ENCODE data around the gene FBN3. TPM values are rescaled to one million over a fixed set of nuclear protein-coding genes. Genes with fewer than 3 reads are reported as not detected.

Gene FBN3
- polyA plus RNA-seq, 1 donor = 3.5 TPM

GRCh38 chr19:8056533-8056932 lies 92.9 kb downstream of the FBN3 start:
- H3K27ac ChIP-seq (ENCODE audit: low read length) = no peak overlapping the region
- H3K9me3 ChIP-seq (ENCODE audit: control insufficient read depth, low read depth, low read length) = no peaks in the 10 kb centered on the region
- H3K27me3 ChIP-seq (ENCODE audit: control insufficient read depth, insufficient read depth, low read length) = no peaks in the 10 kb centered on the region
- H3K4me3 ChIP-seq (ENCODE audit: low read length) = no peak overlapping the region
- peaks cover 25% of the 10 kb centered on the region for H3K4me1 ChIP-seq (ENCODE audit: control insufficient read depth, insufficient read depth, low read length)
- DNase-seq = no peak
- 100% methylated on average over 1 of the region's 4 CpGs for WGBS (ENCODE audit: insufficient coverage, low lambda C conversion rate)
- H3K36me3 ChIP-seq (ENCODE audit: control insufficient read depth, insufficient read depth, low read length) = peaks cover 15% of the 10 kb centered on the region

GRCh38 chr19:8054169-8054568 lies 95.2 kb downstream of the FBN3 start:
- peak overlapping the region; percentile 57 for H3K4me3 ChIP-seq (ENCODE audit: low read length)

GRCh38 chr19:8052464-8052859 lies 96.9 kb downstream of the FBN3 start, which contains the start of gene CCL25:
CCL25 (plus strand) TSS chr19:8052760; CDS start chr19:8053050, 290 bp downstream.
- peaks cover 33% of the 10 kb centered on the region for H3K4me1 ChIP-seq (ENCODE audit: control insufficient read depth, insufficient read depth, low read length)
- H3K27me3 ChIP-seq (ENCODE audit: control insufficient read depth, insufficient read depth, low read length) = no peaks in the 10 kb centered on the region
- H3K36me3 ChIP-seq (ENCODE audit: control insufficient read depth, insufficient read depth, low read length) = peaks cover under 1% of the 10 kb centered on the region
- no CpG with 5 or more reads among the region's 7 CpGs for WGBS (ENCODE audit: insufficient coverage, low lambda C conversion rate)
- H3K27ac ChIP-seq (ENCODE audit: low read length) = peak within 1 kb of the TSS; percentile 92
- peak in 1 of 2 donors; percentile 49 for DNase-seq
- H3K4me3 ChIP-seq (ENCODE audit: low read length) = peak within 1 kb of the TSS; percentile 57
- peaks cover 3% of the 10 kb centered on the region for H3K9me3 ChIP-seq (ENCODE audit: control insufficient read depth, low read depth, low read length)

More at GRCh38 chr19:8054169-8054568, 95.2 kb downstream of the FBN3 start:
- Histone ChIP-seq H3K27me3 (ENCODE audit: control insufficient read depth, insufficient read depth, low read length) (no peaks in the 10 kb centered on the region), H3K9me3 (ENCODE audit: control insufficient read depth, low read depth, low read length) (peaks cover 3% of the 10 kb centered on the region), H3K4me1 (ENCODE audit: control insufficient read depth, insufficient read depth, low read length) (peaks cover 33% of the 10 kb centered on the region), H3K36me3 (ENCODE audit: control insufficient read depth, insufficient read depth, low read length) (peaks cover 6% of the 10 kb centered on the region), H3K27ac (ENCODE audit: low read length) (peak overlapping the region; percentile 92)
- peak; percentile 71 to 90 for DNase-seq
- WGBS (ENCODE audit: insufficient coverage, low lambda C conversion rate) = no CpG with 5 or more reads among the region's 9 CpGs

- Histone ChIP-seq H3K9me3 (ENCODE audit: control insufficient read depth, low read depth, low read length) (peaks cover 3% of the 10 kb centered on the region), H3K27ac (ENCODE audit: low read length) (peak overlapping the region; percentile 78)
- WGBS (ENCODE audit: insufficient coverage, low lambda C conversion rate) = no CpG with 5 or more reads among the region's 49 CpGs
Measured at GRCh38 chr19:8050274-8051096, 98.9 kb downstream of the FBN3 start.

GRCh38 chr19:8046569-8047165 lies 102.7 kb downstream of the FBN3 start:
- Histone ChIP-seq H3K4me1 (ENCODE audit: control insufficient read depth, insufficient read depth, low read length) (peaks cover 13% of the 10 kb centered on the region), H3K4me3 (ENCODE audit: low read length) (no peak overlapping the region), H3K9me3 (ENCODE audit: control insufficient read depth, low read depth, low read length) (peaks cover 3% of the 10 kb centered on the region), H3K27ac (ENCODE audit: low read length) (no peak overlapping the region), H3K27me3 (ENCODE audit: control insufficient read depth, insufficient read depth, low read length) (no peaks in the 10 kb centered on the region), H3K36me3 (ENCODE audit: control insufficient read depth, insufficient read depth, low read length) (no peaks in the 10 kb centered on the region)
- 60% methylated on average over 1 of the region's 3 CpGs for WGBS (ENCODE audit: insufficient coverage, low lambda C conversion rate)
- DNase-seq = no peak

More at GRCh38 chr19:8050274-8051096, 98.9 kb downstream of the FBN3 start:
- H3K27me3 ChIP-seq (ENCODE audit: control insufficient read depth, insufficient read depth, low read length) = no peaks in the 10 kb centered on the region
- H3K4me1 ChIP-seq (ENCODE audit: control insufficient read depth, insufficient read depth, low read length) = peaks cover 37% of the 10 kb centered on the region
- H3K36me3 ChIP-seq (ENCODE audit: control insufficient read depth, insufficient read depth, low read length) = no peaks in the 10 kb centered on the region
- peak; percentile 99 for DNase-seq
- peak overlapping the region; percentile 82 for H3K4me3 ChIP-seq (ENCODE audit: low read length)

- H3K4me3 ChIP-seq (ENCODE audit: low read length) = no peak overlapping the region
- H3K4me1 ChIP-seq (ENCODE audit: control insufficient read depth, insufficient read depth, low read length) = peaks cover 15% of the 10 kb centered on the region
- no peak overlapping the region for H3K27ac ChIP-seq (ENCODE audit: low read length)
- no CpG with 5 or more reads among the region's 10 CpGs for WGBS (ENCODE audit: insufficient coverage, low lambda C conversion rate)
- peak in 1 of 2 donors; percentile 60 for DNase-seq
- no peaks in the 10 kb centered on the region for H3K36me3 ChIP-seq (ENCODE audit: control insufficient read depth, insufficient read depth, low read length)
- peaks cover 3% of the 10 kb centered on the region for H3K9me3 ChIP-seq (ENCODE audit: control insufficient read depth, low read depth, low read length)
- H3K27me3 ChIP-seq (ENCODE audit: control insufficient read depth, insufficient read depth, low read length) = no peaks in the 10 kb centered on the region
Measured at GRCh38 chr19:8045872-8046568, 103.4 kb downstream of the FBN3 start.

GRCh38 chr19:8044018-8044417 lies 105.4 kb downstream of the FBN3 start:
- H3K27me3 ChIP-seq (ENCODE audit: control insufficient read depth, insufficient read depth, low read length) = no peaks in the 10 kb centered on the region
- H3K36me3 ChIP-seq (ENCODE audit: control insufficient read depth, insufficient read depth, low read length) = no peaks in the 10 kb centered on the region
- no peak overlapping the region for H3K27ac ChIP-seq (ENCODE audit: low read length)
- no peaks in the 10 kb centered on the region for H3K9me3 ChIP-seq (ENCODE audit: control insufficient read depth, low read depth, low read length)
- H3K4me1 ChIP-seq (ENCODE audit: control insufficient read depth, insufficient read depth, low read length) = peaks cover 13% of the 10 kb centered on the region
- H3K4me3 ChIP-seq (ENCODE audit: low read length) = no peak overlapping the region
- WGBS (ENCODE audit: insufficient coverage, low lambda C conversion rate) = 90% methylated on average over 2 of the region's 10 CpGs
- no peak for DNase-seq

GRCh38 chr19:8042900-8043299 lies 106.5 kb downstream of the FBN3 start:
- Histone ChIP-seq H3K27ac (ENCODE audit: low read length) (no peak overlapping the region), H3K4me3 (ENCODE audit: low read length) (no peak overlapping the region), H3K36me3 (ENCODE audit: control insufficient read depth, insufficient read depth, low read length) (no peaks in the 10 kb centered on the region), H3K27me3 (ENCODE audit: control insufficient read depth, insufficient read depth, low read length) (no peaks in the 10 kb centered on the region), H3K4me1 (ENCODE audit: control insufficient read depth, insufficient read depth, low read length) (peaks cover 13% of the 10 kb centered on the region), H3K9me3 (ENCODE audit: control insufficient read depth, low read depth, low read length) (no peaks in the 10 kb centered on the region)
- DNase-seq = no peak
- no CpG with 5 or more reads among the region's 9 CpGs for WGBS (ENCODE audit: insufficient coverage, low lambda C conversion rate)

GRCh38 chr19:8041531-8041931 lies 107.9 kb downstream of the FBN3 start:
- Histone ChIP-seq H3K4me3 (ENCODE audit: low read length) (no peak overlapping the region), H3K27me3 (ENCODE audit: control insufficient read depth, insufficient read depth, low read length) (no peaks in the 10 kb centered on the region), H3K9me3 (ENCODE audit: control insufficient read depth, low read depth, low read length) (no peaks in the 10 kb centered on the region), H3K4me1 (ENCODE audit: control insufficient read depth, insufficient read depth, low read length) (peaks cover 15% of the 10 kb centered on the region), H3K27ac (ENCODE audit: low read length) (no peak overlapping the region), H3K36me3 (ENCODE audit: control insufficient read depth, insufficient read depth, low read length) (no peaks in the 10 kb centered on the region)
- WGBS (ENCODE audit: insufficient coverage, low lambda C conversion rate) = no CpG with 5 or more reads among the region's 7 CpGs
- DNase-seq = no peak

- Histone ChIP-seq H3K27ac (ENCODE audit: low read length) (no peak overlapping the region), H3K4me1 (ENCODE audit: control insufficient read depth, insufficient read depth, low read length) (peaks cover 23% of the 10 kb centered on the region), H3K27me3 (ENCODE audit: control insufficient read depth, insufficient read depth, low read length) (no peaks in the 10 kb centered on the region), H3K36me3 (ENCODE audit: control insufficient read depth, insufficient read depth, low read length) (no peaks in the 10 kb centered on the region), H3K4me3 (ENCODE audit: low read length) (no peak overlapping the region), H3K9me3 (ENCODE audit: control insufficient read depth, low read depth, low read length) (no peaks in the 10 kb centered on the region)
- no CpG with 5 or more reads among the region's 3 CpGs for WGBS (ENCODE audit: insufficient coverage, low lambda C conversion rate)
- no peak for DNase-seq
Measured at GRCh38 chr19:8039231-8039630, 110.2 kb downstream of the FBN3 start.

Data from large intestine (tissue), 3 donors.